ENCODE measurements around the gene FBXL16.

DNA sequence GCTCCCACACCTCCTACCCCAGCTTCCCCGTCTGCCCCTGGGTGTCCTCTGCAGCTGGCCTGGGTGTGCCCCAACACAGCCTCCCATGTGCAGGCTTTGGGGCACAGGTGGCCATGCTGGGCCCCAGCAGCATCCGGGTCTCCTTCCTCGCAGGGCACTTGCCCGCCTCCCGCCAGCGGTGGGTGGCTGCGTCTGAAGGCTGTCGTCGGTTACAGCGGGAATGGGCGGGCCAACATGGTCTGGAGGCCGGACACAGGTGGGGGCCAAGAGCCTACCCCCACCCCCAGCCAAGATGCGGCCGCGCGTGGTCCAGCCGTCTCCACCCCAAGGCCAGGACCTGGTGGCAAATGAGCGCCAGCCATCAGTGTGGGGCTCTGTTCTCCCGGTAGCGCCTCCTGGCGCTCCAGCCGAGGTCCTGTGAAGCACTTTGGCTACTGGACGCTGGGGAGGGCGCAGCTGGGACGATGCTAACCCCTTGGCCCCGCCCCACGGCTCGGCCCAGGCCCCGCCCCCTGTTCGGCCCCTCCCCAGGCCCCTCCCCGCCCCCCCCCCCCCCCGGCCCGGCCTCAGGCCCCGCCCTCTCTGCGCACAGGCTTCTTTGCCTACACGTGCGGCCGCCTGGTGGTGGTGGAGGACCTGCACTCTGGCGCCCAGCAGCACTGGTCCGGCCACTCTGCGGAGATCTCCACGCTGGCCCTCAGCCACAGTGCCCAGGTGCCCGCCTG is 45.0 kb downstream of the FBXL16 start:
- TF ChIP-seq CTCF (IDR thresholded peaks at IDR 0.05) (peak in 5 of 6 experiments; percentile 37 to 64 (median 54)), POLR2A (IDR thresholded peaks at IDR 0.05) (peak in 1 of 4 donors; percentile 20)

All from esophagus squamous epithelium (tissue), 4 donors.